H7 (cell line): Measurements from ENCODE around the gene EPN2. TPM values are rescaled to one million over a fixed set of nuclear protein-coding genes. Genes with fewer than 3 reads are reported as not detected.
A peak's percentile ranks its signal among the peaks of the same experiment; 100 is the strongest.

Experiments used
- DNase-seq: peaks from one replicate; pipeline ENCODE4 v3.0.0; 2012
- H3K27me3 ChIP-seq: 2 replicates; pipeline ENCODE4 v1.6.0; 2011; ENCODE audit warnings: mild to moderate bottlenecking, low read length; ENCODE audit not compliant: control insufficient read depth, insufficient read depth
- H3K36me3 ChIP-seq: replicated peaks from 2 replicates; pipeline ENCODE4 v1.5.1; 2011; ENCODE audit warnings: low read length; ENCODE audit not compliant: control insufficient read depth, insufficient read depth
- H3K4me3 ChIP-seq: 2 replicates; pipeline ENCODE4 v1.5.1; 2011; ENCODE audit warnings: low read depth, mild to moderate bottlenecking, control low read depth, low read length, moderate library complexity; ENCODE audit not compliant: insufficient read depth
- total RNA-seq: library from RNA; depleted of rRNA; stranded (reverse); fragments of >200 nt; shearing (Covaris generic); gene quantifications from 2 replicates; pipeline ENCODE4 v1.2.3, GENCODE V29; 2014

Gene EPN2
- total RNA-seq, 1 experiment from 2014 or later = 23.7 TPM

- peaks cover 8% of the 10 kb centered on the region for H3K36me3 ChIP-seq
- no peak for DNase-seq
- no peaks in the 10 kb centered on the region for H3K27me3 ChIP-seq
- no peak overlapping the region for H3K4me3 ChIP-seq
These were observed 88.4 kb downstream of the EPN2 start for GRCh38 chr17:19325542-19325941.

GRCh38 chr17:19327031-19327783, 90.0 kb downstream of the EPN2 start:
- H3K27me3 ChIP-seq = no peaks in the 10 kb centered on the region
- H3K4me3 ChIP-seq = no peak overlapping the region
- DNase-seq = no peak

GRCh38 chr17:19328441-19329061, 91.4 kb downstream of the EPN2 start:
- DNase-seq = no peak

More at GRCh38 chr17:19327031-19327783, 90.0 kb downstream of the EPN2 start:
- H3K36me3 ChIP-seq = peaks cover 10% of the 10 kb centered on the region

GRCh38 chr17:19329136-19329535, 92.0 kb downstream of the EPN2 start:
- Histone ChIP-seq H3K4me3 (no peak overlapping the region), H3K36me3 (peaks cover 16% of the 10 kb centered on the region), H3K27me3 (no peaks in the 10 kb centered on the region)
- no peak for DNase-seq

More at GRCh38 chr17:19328441-19329061, 91.4 kb downstream of the EPN2 start:
- Histone ChIP-seq H3K4me3 (no peak overlapping the region), H3K27me3 (no peaks in the 10 kb centered on the region), H3K36me3 (peaks cover 14% of the 10 kb centered on the region)

GRCh38 chr17:19329839-19330238, 92.7 kb downstream of the EPN2 start:
- Histone ChIP-seq H3K27me3 (no peaks in the 10 kb centered on the region), H3K36me3 (peaks cover 16% of the 10 kb centered on the region), H3K4me3 (no peak overlapping the region)
- no peak for DNase-seq

GRCh38 chr17:19330271-19330670, 93.1 kb downstream of the EPN2 start:
- no peak for DNase-seq
- Histone ChIP-seq H3K27me3 (no peaks in the 10 kb centered on the region), H3K36me3 (peaks cover 16% of the 10 kb centered on the region), H3K4me3 (no peak overlapping the region)

GRCh38 chr17:19331134-19331533, 94.0 kb downstream of the EPN2 start:
- Histone ChIP-seq H3K4me3 (no peak overlapping the region), H3K36me3 (peaks cover 16% of the 10 kb centered on the region), H3K27me3 (no peaks in the 10 kb centered on the region)
- DNase-seq = no peak

GRCh38 chr17:19331543-19332245, 94.5 kb downstream of the EPN2 start:
- Histone ChIP-seq H3K27me3 (no peaks in the 10 kb centered on the region), H3K36me3 (peaks cover 16% of the 10 kb centered on the region), H3K4me3 (no peak overlapping the region)
- peak; percentile 16 for DNase-seq

GRCh38 chr17:19332371-19333131, 95.4 kb downstream of the EPN2 start:
- no peak overlapping the region for H3K4me3 ChIP-seq
- peaks cover 16% of the 10 kb centered on the region for H3K36me3 ChIP-seq
- H3K27me3 ChIP-seq = no peaks in the 10 kb centered on the region
- peak; percentile 28 for DNase-seq

- H3K27me3 ChIP-seq = no peaks in the 10 kb centered on the region
- peak; percentile 19 for DNase-seq
- peaks cover 16% of the 10 kb centered on the region for H3K36me3 ChIP-seq
- no peak overlapping the region for H3K4me3 ChIP-seq
These were observed 95.9 kb downstream of the EPN2 start for GRCh38 chr17:19333132-19333440.

- peaks cover 13% of the 10 kb centered on the region for H3K36me3 ChIP-seq
- H3K4me3 ChIP-seq = no peak overlapping the region
- peak; percentile 80 for DNase-seq
- no peaks in the 10 kb centered on the region for H3K27me3 ChIP-seq
These were observed 96.6 kb downstream of the EPN2 start for GRCh38 chr17:19333736-19334290.

GRCh38 chr17:19334331-19334730, 97.2 kb downstream of the EPN2 start:
- Histone ChIP-seq H3K36me3 (peaks cover 11% of the 10 kb centered on the region), H3K4me3 (no peak overlapping the region), H3K27me3 (no peaks in the 10 kb centered on the region)
- DNase-seq = no peak

GRCh38 chr17:19335951-19336631, 98.9 kb downstream of the EPN2 start:
- Histone ChIP-seq H3K27me3 (no peaks in the 10 kb centered on the region), H3K36me3 (peaks cover 9% of the 10 kb centered on the region), H3K4me3 (no peak overlapping the region)
- no peak for DNase-seq
